Measurements from ENCODE around the gene MPP4.

The MPP4 gene

DNA sequence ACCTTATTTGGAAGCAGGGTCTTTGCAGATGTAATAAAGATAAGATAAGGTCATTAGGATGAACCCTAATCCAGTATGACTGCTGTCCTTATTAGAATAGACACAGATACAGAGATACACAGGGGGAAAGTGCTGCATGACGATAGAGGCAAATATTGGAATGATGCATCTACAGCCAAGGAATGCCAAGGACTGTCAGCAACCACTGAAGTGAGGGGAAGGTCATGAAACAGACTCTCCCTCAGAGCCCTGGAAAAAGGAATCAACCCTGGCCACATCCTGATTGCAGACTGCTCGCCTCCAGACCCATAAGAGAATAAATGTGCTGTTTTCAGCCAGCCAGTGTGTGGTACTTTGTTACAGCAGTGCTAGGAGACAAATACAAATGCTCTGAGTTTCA lies 69.9 kb downstream of the MPP4 start:
- no peak for DNase-seq (ENCODE audit: low spot score)

DNA sequence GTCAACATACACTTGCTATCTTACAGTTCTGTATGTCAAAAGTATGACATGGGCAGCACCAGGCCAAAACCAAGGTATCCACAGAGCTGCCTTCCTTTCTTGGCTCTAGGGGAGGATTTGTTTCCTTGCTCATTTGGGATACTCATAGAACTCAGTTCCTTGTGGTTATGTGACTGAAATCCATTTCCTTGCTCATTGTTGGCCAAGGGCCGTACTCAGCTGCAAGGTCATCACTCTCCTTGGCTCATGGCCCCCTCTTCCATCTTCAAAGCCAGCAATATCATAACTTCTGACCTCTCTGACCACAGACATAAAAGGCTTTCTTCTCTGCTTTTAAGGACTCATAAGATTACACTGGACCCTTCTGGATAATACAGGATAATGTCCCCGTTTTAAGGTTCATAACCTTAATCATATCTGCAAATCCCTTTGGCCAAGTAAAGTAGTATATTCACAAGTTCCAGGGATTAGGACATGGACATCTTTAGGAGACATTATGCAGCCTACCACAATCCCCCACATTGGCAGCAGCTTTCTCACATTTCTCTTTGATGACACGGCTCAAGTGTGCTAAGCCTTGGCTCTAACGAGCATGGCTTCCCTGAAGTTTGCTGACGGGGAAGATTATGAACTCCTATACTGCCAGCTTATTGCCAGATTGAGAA lies 76.0 kb downstream of the MPP4 start:
- DNase-seq (ENCODE audit: low spot score), result no peak

- no peak for DNase-seq (ENCODE audit: low spot score)
Measured at GRCh38 chr2:201621293-201621999, 77.0 kb downstream of the MPP4 start.

GRCh38 chr2:201618744-201619662 lies 79.4 kb downstream of the MPP4 start:
- DNase-seq (ENCODE audit: low spot score), result peak; percentile 26

- DNase-seq (ENCODE audit: low spot score), result no peak
Measured at GRCh38 chr2:201608021-201608420, 90.4 kb downstream of the MPP4 start.

DNA sequence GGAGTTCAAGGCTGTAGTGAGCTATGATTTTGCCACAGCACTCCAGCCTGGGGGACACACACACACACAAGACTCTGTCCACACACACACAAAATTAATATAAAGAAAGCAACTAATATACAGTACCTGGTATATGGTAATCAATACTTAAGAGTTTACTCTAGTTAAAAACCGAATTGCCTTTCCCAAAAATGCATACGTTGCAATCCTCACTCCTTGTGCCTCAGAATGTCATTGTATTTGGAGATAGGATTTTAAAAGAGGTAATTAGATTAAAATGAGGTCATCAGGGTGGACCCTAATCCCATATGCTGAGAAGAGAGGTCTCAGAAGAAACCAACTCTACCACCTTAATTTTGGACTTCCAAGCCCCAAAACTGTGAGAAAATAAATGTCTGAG lies 90.9 kb downstream of the MPP4 start:
- no peak for DNase-seq (ENCODE audit: low spot score)

- DNase-seq (ENCODE audit: low spot score), result no peak
Measured at GRCh38 chr2:201600906-201601305, 97.5 kb downstream of the MPP4 start.

GRCh38 chr2:201597397-201597796 lies 101.0 kb downstream of the MPP4 start:
- DNase-seq (ENCODE audit: low spot score), result no peak
